DND-41 (cell line): Measurements from ENCODE around the gene DLGAP1.
A peak's percentile ranks its signal among the peaks of the same experiment; 100 is the strongest.

Experiments
- ATAC-seq: fragments of 200-7000 bp; cut with Tn5 transposase; 3 replicates; pipeline ENCODE4 v1.9.1; 2021; ENCODE audit warnings: low read depth; ENCODE audit not compliant: insufficient read depth
- DNase-seq: peaks from one replicate; pipeline ENCODE4 v3.0.0-alpha.2; 2020
- H2AFZ ChIP-seq: 2 replicates; pipeline ENCODE4 v1.6.0; 2012; ENCODE audit warnings: low read depth, low read length
- H3K27ac ChIP-seq: 2 replicates; pipeline ENCODE4 v1.5.1; 2012; ENCODE audit warnings: low read length, inconsistent platforms
- H3K27me3 ChIP-seq: fragments of 200-600 bp; sonication (generic); 2 replicates; pipeline ENCODE4 v1.6.0; 2012; ENCODE audit warnings: low read length, mild to moderate bottlenecking, inconsistent platforms; ENCODE audit not compliant: insufficient read depth, poor library complexity
- H3K36me3 ChIP-seq: 2 replicates; pipeline ENCODE4 v1.5.1; 2012; ENCODE audit warnings: low read length, inconsistent platforms; ENCODE audit not compliant: insufficient read depth
- H3K4me1 ChIP-seq: 2 replicates; pipeline ENCODE4 v1.5.1; 2012; ENCODE audit warnings: mild to moderate bottlenecking, low read length; ENCODE audit not compliant: insufficient read depth
- H3K4me2 ChIP-seq: 2 replicates; pipeline ENCODE4 v1.6.0; 2012; ENCODE audit warnings: mild to moderate bottlenecking, moderate library complexity, low read length, inconsistent platforms; ENCODE audit not compliant: insufficient read depth
- H3K4me3 ChIP-seq, 2 experiments: fragments of 200-600 bp in 1 of 2; shearing (Covaris generic) in 1 of 2; 2 replicates each; pipeline ENCODE4 v1.5.1; 2012 to 2016; ENCODE audit warnings: inconsistent platforms in 2 of 2, low read length in 2 of 2, mild to moderate bottlenecking in 2 of 2, low read depth in 1 of 2, moderate library complexity in 1 of 2
- H3K79me2 ChIP-seq: 2 replicates; pipeline ENCODE4 v1.6.0; 2012; ENCODE audit warnings: low read length, inconsistent platforms; ENCODE audit not compliant: insufficient read depth
- H3K9ac ChIP-seq: 2 replicates; pipeline ENCODE4 v1.6.0; 2012; ENCODE audit warnings: low read depth, mild to moderate bottlenecking, inconsistent platforms, low read length, moderate library complexity
- H3K9me3 ChIP-seq: 2 replicates; pipeline ENCODE4 v1.5.1; 2012; ENCODE audit warnings: low read length, moderate library complexity, mild to moderate bottlenecking, inconsistent platforms; ENCODE audit not compliant: insufficient read depth, severe bottlenecking
- H4K20me1 ChIP-seq: 2 replicates; pipeline ENCODE4 v1.6.0; 2012; ENCODE audit warnings: low read length; ENCODE audit not compliant: insufficient read depth
- CTCF ChIP-seq: IDR thresholded peaks from 2 replicates; pipeline ENCODE4 v1.5.1; 2012; ENCODE audit warnings: borderline replicate concordance, low read length, moderate library complexity, mild to moderate bottlenecking; ENCODE audit not compliant: poor library complexity, severe bottlenecking; ENCODE audit errors: extremely low read depth
- EZH2 ChIP-seq: IDR thresholded peaks from 3 replicates; pipeline ENCODE4 v1.6.1; 2012; ENCODE audit warnings: borderline replicate concordance, low read depth, mild to moderate bottlenecking, moderate library complexity, low read length, inconsistent platforms; ENCODE audit not compliant: severe bottlenecking

The DLGAP1 gene

GRCh38 chr18:3453540-3454364 is 1001.4 kb downstream of the DLGAP1 start:
- H3K4me1 ChIP-seq, result peaks cover 37% of the 10 kb centered on the region
- H3K79me2 ChIP-seq, result peaks cover 89% of the 10 kb centered on the region
- H3K4me2 ChIP-seq, result peak overlapping the region; percentile 67
- H3K4me3 ChIP-seq, result peak overlapping the region; percentile 14 to 76; a peak in 3 of 4 replicates
- TF ChIP-seq CTCF (no peak), EZH2 (no peak)
- peak overlapping the region; percentile 94 for H3K27ac ChIP-seq
- H3K9ac ChIP-seq, result peak overlapping the region; percentile 74
- DNase-seq (peak; percentile 51), ATAC-seq (no peak)
- 0 out of 2 replicates have a peak overlapping the region, but pooled peaks have one; percentile 1 for H2AFZ ChIP-seq
- H4K20me1 ChIP-seq, result peaks cover 45% of the 10 kb centered on the region
- H3K9me3 ChIP-seq, result no peaks in the 10 kb centered on the region
- H3K27me3 ChIP-seq, result no peaks in the 10 kb centered on the region
- H3K36me3 ChIP-seq, result peaks cover 37% of the 10 kb centered on the region

GRCh38 chr18:3452750-3453539 is 1002.2 kb downstream of the DLGAP1 start:
- Histone ChIP-seq H3K79me2 (peaks cover 95% of the 10 kb centered on the region), H2AFZ (peak overlapping the region; percentile 53), H3K4me1 (peaks cover 37% of the 10 kb centered on the region), H3K27ac (peak overlapping the region; percentile 94), H3K9ac (peak overlapping the region; percentile 74), H3K9me3 (no peaks in the 10 kb centered on the region), H3K36me3 (peaks cover 28% of the 10 kb centered on the region), H3K4me3 (peak overlapping the region; percentile 76 to 77; a peak in 3 of 4 replicates), H3K4me2 (peak overlapping the region; percentile 67), H3K27me3 (no peaks in the 10 kb centered on the region), H4K20me1 (peaks cover 41% of the 10 kb centered on the region)
- TF ChIP-seq CTCF (no peak), EZH2 (no peak)
- no peak for ATAC-seq
- DNase-seq, result no peak

- TF ChIP-seq EZH2, result no peak
- peak; percentile 14 for TF ChIP-seq CTCF
- H3K9me3 ChIP-seq, result no peaks in the 10 kb centered on the region
- peaks cover 21% of the 10 kb centered on the region for H3K36me3 ChIP-seq
- no peak for ATAC-seq
- peak overlapping the region; percentile 67 for H3K4me2 ChIP-seq
- H3K4me1 ChIP-seq, result peaks cover 40% of the 10 kb centered on the region
- H4K20me1 ChIP-seq, result peaks cover 35% of the 10 kb centered on the region
- H3K27ac ChIP-seq, result peak overlapping the region; percentile 94
- peak; percentile 59 for DNase-seq
- peak overlapping the region; percentile 74 for H3K9ac ChIP-seq
- peak overlapping the region; percentile 53 for H2AFZ ChIP-seq
- no peaks in the 10 kb centered on the region for H3K27me3 ChIP-seq
- H3K79me2 ChIP-seq, result peaks cover 88% of the 10 kb centered on the region
- peak overlapping the region; percentile 76 to 77 for H3K4me3 ChIP-seq
Measured at GRCh38 chr18:3451989-3452749, 1002.9 kb downstream of the DLGAP1 start.
